ENCODE measurements around the gene GLDC. TPM values are rescaled to one million over a fixed set of nuclear protein-coding genes. Genes with fewer than 3 reads are reported as not detected.
A peak's percentile ranks its signal among the peaks of the same experiment; 100 is the strongest.
"Not testable (repeated sequence)": the region's sequence is repeated elsewhere in the genome, so short reads cannot be mapped to it uniquely, and the experiment has no call there.

The GLDC gene
- total RNA-seq, 1 donor = 0.72 TPM

GRCh38 chr9:6655036-6655435 lies 9.5 kb upstream of the GLDC start:
- H3K27me3 ChIP-seq (ENCODE audit: insufficient read depth, low read length) = no peaks in the 10 kb centered on the region
- no peaks in the 10 kb centered on the region for H3K79me2 ChIP-seq (ENCODE audit: insufficient read depth, low read length)
- H3K27ac ChIP-seq (ENCODE audit: low read depth, low read length) = no peak overlapping the region
- H2AFZ ChIP-seq (ENCODE audit: low read length) = no peak overlapping the region
- no peaks in the 10 kb centered on the region for H3K4me1 ChIP-seq (ENCODE audit: insufficient read depth, low read length)
- H3K4me2 ChIP-seq (ENCODE audit: insufficient read depth, low read length) = no peak overlapping the region
- no peak for TF ChIP-seq CTCF (IDR thresholded peaks at IDR 0.05; ENCODE audit: extremely low read depth, low read depth, low read length)
- no peaks in the 10 kb centered on the region for H3K36me3 ChIP-seq (ENCODE audit: insufficient read depth, low read length)
- H3K4me3 ChIP-seq (ENCODE audit: insufficient read depth, low read length) = no peak overlapping the region
- no peaks in the 10 kb centered on the region for H4K20me1 ChIP-seq (ENCODE audit: insufficient read depth, low read length)
- H3K9me3 ChIP-seq (ENCODE audit: low read depth, low read length) = no peaks in the 10 kb centered on the region
- DNase-seq (ENCODE audit: insufficient read length, low spot score, missing footprints) = no peak

GRCh38 chr9:6646293-6646636 lies 736 bp upstream of the GLDC start:
- H3K27ac ChIP-seq (ENCODE audit: low read depth, low read length) = no peak overlapping the region
- H3K79me2 ChIP-seq (ENCODE audit: insufficient read depth, low read length) = no peaks in the 10 kb centered on the region
- TF ChIP-seq CTCF (IDR thresholded peaks at IDR 0.05; ENCODE audit: extremely low read depth, low read depth, low read length) = no peak
- H3K36me3 ChIP-seq (ENCODE audit: insufficient read depth, low read length) = no peaks in the 10 kb centered on the region
- H3K27me3 ChIP-seq (ENCODE audit: insufficient read depth, low read length) = peaks cover 51% of the 10 kb centered on the region
- no peak overlapping the region for H3K4me2 ChIP-seq (ENCODE audit: insufficient read depth, low read length)
- no peaks in the 10 kb centered on the region for H3K4me1 ChIP-seq (ENCODE audit: insufficient read depth, low read length)
- DNase-seq (ENCODE audit: insufficient read length, low spot score, missing footprints) = no peak
- no peak overlapping the region for H2AFZ ChIP-seq (ENCODE audit: low read length)
- H4K20me1 ChIP-seq (ENCODE audit: insufficient read depth, low read length) = no peaks in the 10 kb centered on the region
- no peaks in the 10 kb centered on the region for H3K9me3 ChIP-seq (ENCODE audit: low read depth, low read length)
- no peak overlapping the region for H3K4me3 ChIP-seq (ENCODE audit: insufficient read depth, low read length)

- H2AFZ ChIP-seq (ENCODE audit: low read length); H3K27ac ChIP-seq (ENCODE audit: low read depth, low read length); H4K20me1 ChIP-seq (ENCODE audit: insufficient read depth, low read length); H3K36me3 ChIP-seq (ENCODE audit: insufficient read depth, low read length); H3K79me2 ChIP-seq (ENCODE audit: insufficient read depth, low read length); H3K4me1 ChIP-seq (ENCODE audit: insufficient read depth, low read length); H3K4me3 ChIP-seq (ENCODE audit: insufficient read depth, low read length); H3K9me3 ChIP-seq (ENCODE audit: low read depth, low read length): not testable (repeated sequence)
- DNase-seq (ENCODE audit: insufficient read length, low spot score, missing footprints) = peak; percentile 52
- peak overlapping the region; percentile 18 for H3K4me2 ChIP-seq (ENCODE audit: insufficient read depth, low read length)
- peaks cover 54% of the 10 kb centered on the region for H3K27me3 ChIP-seq (ENCODE audit: insufficient read depth, low read length)
Observed at GRCh38 chr9:6645105-6645354, 499 bp downstream of the GLDC start.

GRCh38 chr9:6644346-6645104 lies 1.0 kb downstream of the GLDC start:
- no peak overlapping the region for H3K4me3 ChIP-seq (ENCODE audit: insufficient read depth, low read length)
- H3K4me2 ChIP-seq (ENCODE audit: insufficient read depth, low read length) = peak overlapping the region; percentile 18
- peaks cover 54% of the 10 kb centered on the region for H3K27me3 ChIP-seq (ENCODE audit: insufficient read depth, low read length)

More at GRCh38 chr9:6644346-6645104, 1.0 kb downstream of the GLDC start:
- H3K4me1 ChIP-seq (ENCODE audit: insufficient read depth, low read length) = no peaks in the 10 kb centered on the region
- TF ChIP-seq CTCF (IDR thresholded peaks at IDR 0.05; ENCODE audit: extremely low read depth, low read depth, low read length) = no peak
- H2AFZ ChIP-seq (ENCODE audit: low read length) = no peak overlapping the region
- H3K9me3 ChIP-seq (ENCODE audit: low read depth, low read length) = no peaks in the 10 kb centered on the region
- H3K27ac ChIP-seq (ENCODE audit: low read depth, low read length) = no peak overlapping the region
- H4K20me1 ChIP-seq (ENCODE audit: insufficient read depth, low read length) = no peaks in the 10 kb centered on the region
- no peaks in the 10 kb centered on the region for H3K36me3 ChIP-seq (ENCODE audit: insufficient read depth, low read length)
- DNase-seq (ENCODE audit: insufficient read length, low spot score, missing footprints) = peak; percentile 81
- no peaks in the 10 kb centered on the region for H3K79me2 ChIP-seq (ENCODE audit: insufficient read depth, low read length)
